Fibroblast of villous mesenchyme (primary cell): ENCODE measurements around the gene PPT2. TPM values are rescaled to one million over a fixed set of nuclear protein-coding genes. Genes with fewer than 3 reads are reported as not detected.

Source experiments
- DNase-seq: peaks from one replicate; pipeline ENCODE4 v3.0.0-alpha.2; 2010; ENCODE audit warnings: low read depth
- H3K4me3 ChIP-seq: 2 replicates; pipeline ENCODE4 v1.5.1; 2011; ENCODE audit warnings: low read depth, mild to moderate bottlenecking, low read length
- total RNA-seq: library from RNA; depleted of rRNA; stranded (reverse); fragments of >200 nt; gene quantifications from 2 replicates; pipeline ENCODE4 v1.2.3, GENCODE V29; 2012
- TF ChIP-seq, protein P1 (sequence below): IDR thresholded peaks from 2 replicates; pipeline ENCODE4 v1.5.1; 2012; ENCODE audit warnings: low read depth, mild to moderate bottlenecking, low read length; ENCODE audit not compliant: insufficient read depth

PPT2 gene
- total RNA-seq, 1 donor, result 22.9 TPM

DNA sequence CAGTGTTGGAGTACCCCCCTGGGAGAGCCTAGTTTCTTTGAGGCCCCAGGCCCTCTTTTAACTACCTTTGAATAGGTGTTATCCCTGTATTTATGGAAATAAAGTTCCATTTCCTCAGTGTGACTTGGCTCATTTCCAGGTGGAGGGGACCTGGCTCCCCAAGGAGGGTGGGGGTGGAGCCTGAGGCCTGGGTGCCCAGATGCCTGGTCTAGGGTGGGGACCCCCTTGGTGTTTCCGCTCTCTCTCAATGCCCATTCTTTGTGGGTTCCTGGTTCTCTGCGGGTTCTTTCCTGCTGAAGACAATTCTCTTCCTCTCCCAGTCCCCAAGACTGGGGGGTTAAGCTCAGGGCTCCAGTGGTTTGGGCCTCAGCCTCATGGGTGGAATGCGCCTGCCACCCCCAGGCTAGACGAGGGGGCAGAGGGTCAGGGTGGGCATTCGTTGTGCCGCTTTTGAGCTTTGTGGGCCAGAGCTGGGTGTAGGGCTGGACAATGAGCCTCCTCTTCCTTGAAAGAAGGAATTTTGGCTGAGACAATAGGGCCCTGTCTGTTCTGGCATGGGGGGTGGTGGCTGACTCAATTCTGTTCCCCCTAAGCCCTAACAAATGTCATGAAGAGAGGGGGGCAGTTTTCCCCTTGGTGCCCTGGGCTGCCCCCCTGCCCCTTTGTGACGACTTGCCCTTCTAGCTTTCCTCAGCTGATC lies 9.8 kb downstream of the PPT2 start:
- no peak overlapping the region for H3K4me3 ChIP-seq
- no peak for DNase-seq
- TF ChIP-seq, protein P1, sequence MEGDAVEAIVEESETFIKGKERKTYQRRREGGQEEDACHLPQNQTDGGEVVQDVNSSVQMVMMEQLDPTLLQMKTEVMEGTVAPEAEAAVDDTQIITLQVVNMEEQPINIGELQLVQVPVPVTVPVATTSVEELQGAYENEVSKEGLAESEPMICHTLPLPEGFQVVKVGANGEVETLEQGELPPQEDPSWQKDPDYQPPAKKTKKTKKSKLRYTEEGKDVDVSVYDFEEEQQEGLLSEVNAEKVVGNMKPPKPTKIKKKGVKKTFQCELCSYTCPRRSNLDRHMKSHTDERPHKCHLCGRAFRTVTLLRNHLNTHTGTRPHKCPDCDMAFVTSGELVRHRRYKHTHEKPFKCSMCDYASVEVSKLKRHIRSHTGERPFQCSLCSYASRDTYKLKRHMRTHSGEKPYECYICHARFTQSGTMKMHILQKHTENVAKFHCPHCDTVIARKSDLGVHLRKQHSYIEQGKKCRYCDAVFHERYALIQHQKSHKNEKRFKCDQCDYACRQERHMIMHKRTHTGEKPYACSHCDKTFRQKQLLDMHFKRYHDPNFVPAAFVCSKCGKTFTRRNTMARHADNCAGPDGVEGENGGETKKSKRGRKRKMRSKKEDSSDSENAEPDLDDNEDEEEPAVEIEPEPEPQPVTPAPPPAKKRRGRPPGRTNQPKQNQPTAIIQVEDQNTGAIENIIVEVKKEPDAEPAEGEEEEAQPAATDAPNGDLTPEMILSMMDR, result no peak

- TF ChIP-seq, protein P1, result no peak
- H3K4me3 ChIP-seq, result no peak within 1 kb of the TSS
- DNase-seq, result no peak
Observed at GRCh38 chr6:32164295-32164694, 10.4 kb downstream of the PPT2 start, which contains the start of gene EGFL8. Gene EGFL8, plus strand, starts transcription at chr6:32164595. Its CDS starts 1,571 bp downstream, at chr6:32166166.

GRCh38 chr6:32166411-32167061 lies 12.6 kb downstream of the PPT2 start:
- TF ChIP-seq, protein P1, result no peak
- no peak for DNase-seq
- H3K4me3 ChIP-seq, result no peak overlapping the region

- TF ChIP-seq, protein P1, result no peak
- DNase-seq, result no peak
- no peak overlapping the region for H3K4me3 ChIP-seq
Observed at GRCh38 chr6:32167154-32167760, 13.3 kb downstream of the PPT2 start.

- DNase-seq, result no peak
- TF ChIP-seq, protein P1, result no peak
- H3K4me3 ChIP-seq, result no peak overlapping the region
Observed at GRCh38 chr6:32167761-32168262, 13.9 kb downstream of the PPT2 start.

DNA sequence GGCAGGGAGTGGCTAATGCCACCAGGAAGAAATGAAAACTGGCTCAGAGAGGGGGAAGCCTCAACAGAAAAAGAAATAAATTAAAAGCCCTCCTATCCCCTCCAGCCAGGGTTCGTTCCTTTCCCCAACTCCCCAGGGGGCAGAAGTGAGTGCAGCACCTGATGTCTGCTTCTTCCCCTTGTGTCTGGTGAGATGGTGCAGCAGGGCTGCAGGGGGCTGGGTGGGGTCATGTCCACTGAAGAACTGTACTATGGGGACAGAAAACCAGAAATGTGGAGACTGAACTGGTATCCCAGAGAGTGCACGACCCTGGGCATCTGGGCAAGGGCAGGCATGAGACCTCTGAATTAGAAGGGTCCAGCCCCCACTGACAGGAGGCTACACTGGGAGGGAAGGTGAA lies 14.4 kb downstream of the PPT2 start:
- H3K4me3 ChIP-seq, result no peak overlapping the region
- TF ChIP-seq, protein P1, result no peak
- DNase-seq, result no peak
